CD4-positive, CD25-positive, alpha-beta regulatory T cell (primary cell): Measurements from ENCODE around the gene PKLR. TPM values are rescaled to one million over a fixed set of nuclear protein-coding genes. Genes with fewer than 3 reads are reported as not detected.
"Not testable (repeated sequence)": the region's sequence is repeated elsewhere in the genome, so short reads cannot be mapped to it uniquely, and the experiment has no call there.

Experiments
- ATAC-seq, 2 donors: fragments of 150-1000 bp; cut with Tn5 transposase; one replicate each; pipeline ENCODE4 v1.10.0; 2021; ENCODE audit warnings: low read depth in 2 of 2, moderate number of reproducible peaks in 2 of 2, moderate library complexity in 1 of 2
- DNase-seq, 3 donors: peaks; one replicate each; pipeline versions ENCODE4 v3.0.0 to v3.0.0-alpha.2; 2012 to 2022; ENCODE audit warnings: mixed read lengths in 1 of 3
- H3K27ac ChIP-seq: one replicate; pipeline ENCODE4 v1.7.0; 2013; ENCODE audit warnings: mild to moderate bottlenecking, low read length; ENCODE audit not compliant: insufficient read depth, poor library complexity, severe bottlenecking
- H3K27me3 ChIP-seq: one replicate; pipeline ENCODE4 v1.7.0; 2013; ENCODE audit warnings: low read length; ENCODE audit not compliant: control insufficient read depth, insufficient read depth
- H3K36me3 ChIP-seq: one replicate; pipeline ENCODE4 v1.7.0; 2013; ENCODE audit warnings: mild to moderate bottlenecking, low read length, moderate library complexity; ENCODE audit not compliant: control insufficient read depth, insufficient read depth
- H3K4me1 ChIP-seq: 2 replicates; pipeline ENCODE4 v1.7.0; 2013; ENCODE audit warnings: mild to moderate bottlenecking, low read length; ENCODE audit not compliant: insufficient read depth, control insufficient read depth, poor library complexity, severe bottlenecking
- H3K4me3 ChIP-seq: one replicate; pipeline ENCODE4 v1.7.0; 2013; ENCODE audit warnings: low read depth, mild to moderate bottlenecking, low read length, moderate library complexity
- H3K9me3 ChIP-seq, 2 experiments: 1 replicate in 1 of 2; 2 replicates in 1 of 2; pipeline ENCODE4 v1.7.0; 2013; ENCODE audit warnings: low read length in 2 of 2, mild to moderate bottlenecking in 1 of 2, moderate library complexity in 1 of 2; ENCODE audit not compliant: control insufficient read depth in 2 of 2
- H3K27ac Mint-ChIP-seq, 3 donors: one replicate each; pipeline ENCODE4 v1.8.0; 2020 to 2022; ENCODE audit warnings: mild to moderate bottlenecking in 3 of 3, mixed read lengths in 3 of 3, moderate library complexity in 2 of 3
- H3K27me3 Mint-ChIP-seq: one replicate; pipeline ENCODE4 v1.8.0; 2022; ENCODE audit warnings: mild to moderate bottlenecking, mixed read lengths
- H3K36me3 Mint-ChIP-seq: one replicate; pipeline ENCODE4 v1.8.0; 2020; ENCODE audit warnings: mixed read lengths
- H3K4me1 Mint-ChIP-seq, 4 donors: one replicate each; pipeline ENCODE4 v1.8.0; 2020 to 2022; ENCODE audit warnings: mixed read lengths in 4 of 4, mild to moderate bottlenecking in 1 of 4
- H3K4me3 Mint-ChIP-seq, 4 donors: one replicate each; pipeline ENCODE4 v1.8.0; 2020 to 2022; ENCODE audit warnings: mild to moderate bottlenecking in 4 of 4, mixed read lengths in 4 of 4, moderate library complexity in 3 of 4
- H3K9me3 Mint-ChIP-seq, 7 donors: one replicate each; pipeline ENCODE4 v1.8.0; 2020 to 2022; ENCODE audit warnings: mixed read lengths in 7 of 7, mild to moderate bottlenecking in 3 of 7, moderate library complexity in 2 of 7
- polyA plus RNA-seq, 4 donors: library from polyadenylated mRNA; unstranded; fragments of 300-500 nt; fragmentation: Illumina TruSeq; gene quantifications; one replicate each; pipeline ENCODE4 v1.2.3, GENCODE V29; 2021
- total RNA-seq: library from RNA; stranded (reverse); gene quantifications from one replicate; pipeline ENCODE4 v1.2.3, GENCODE V29; 2022

Gene PKLR
- total RNA-seq = not detected
- polyA plus RNA-seq = not detected

GRCh38 chr1:155301342-155301841 lies at the start of gene PKLR:
Gene PKLR (minus strand): TSS chr1:155301438. CDS start chr1:155301395, 43 bp downstream.
- ATAC-seq (no peak), DNase-seq (no peak)
- no peaks in the 10 kb centered on the region for H3K9me3 Mint-ChIP-seq
- Histone ChIP-seq H3K36me3 (no peaks in the 10 kb centered on the region), H3K9me3 (no peaks in the 10 kb centered on the region), H3K27me3 (peaks cover 5% of the 10 kb centered on the region), H3K4me1 (no peaks in the 10 kb centered on the region), H3K4me3 (no peak within 1 kb of the TSS), H3K27ac (no peak within 1 kb of the TSS)
- no peaks in the 10 kb centered on the region for H3K36me3 Mint-ChIP-seq
- H3K27me3 Mint-ChIP-seq = peaks cover 15% of the 10 kb centered on the region
- H3K27ac Mint-ChIP-seq = no peak within 1 kb of the TSS
- peak within 1 kb of the TSS in 1 of 4 donors; percentile 87 for H3K4me3 Mint-ChIP-seq
- no peaks in the 10 kb centered on the region for H3K4me1 Mint-ChIP-seq

- peaks cover 60% of the 10 kb centered on the region for H3K36me3 Mint-ChIP-seq
Observed at GRCh38 chr1:155342842-155343241, 41.6 kb upstream of the PKLR start.

GRCh38 chr1:155339515-155340097 lies 38.4 kb upstream of the PKLR start:
- no peak for DNase-seq
- Mint-ChIP-seq H3K27ac (peak overlapping the region in 1 of 3 donors; percentile 2), H3K4me3 (no peak overlapping the region), H3K4me1 (peaks cover 0 to 4% (median 0%) of the 10 kb centered on the region in 4 donors), H3K9me3 (no peaks in the 10 kb centered on the region), H3K27me3 (no peaks in the 10 kb centered on the region), H3K36me3 (peaks cover 63% of the 10 kb centered on the region)
- H3K27me3 ChIP-seq = no peaks in the 10 kb centered on the region
- H3K27ac ChIP-seq = no peak overlapping the region
- no peaks in the 10 kb centered on the region for H3K4me1 ChIP-seq
- peaks cover 88% of the 10 kb centered on the region for H3K36me3 ChIP-seq
- no peak overlapping the region for H3K4me3 ChIP-seq
- no peak for ATAC-seq
- H3K9me3 ChIP-seq = no peaks in the 10 kb centered on the region

More at GRCh38 chr1:155342842-155343241, 41.6 kb upstream of the PKLR start:
- no peak for DNase-seq
- Histone ChIP-seq H3K27me3 (no peaks in the 10 kb centered on the region), H3K4me1 (no peaks in the 10 kb centered on the region), H3K27ac (no peak overlapping the region), H3K36me3 (peaks cover 88% of the 10 kb centered on the region), H3K4me3 (no peak overlapping the region), H3K9me3 (no peaks in the 10 kb centered on the region)
- no peaks in the 10 kb centered on the region for H3K27me3 Mint-ChIP-seq
- H3K27ac Mint-ChIP-seq = peak overlapping the region in 1 of 3 donors; percentile 19
- no peaks in the 10 kb centered on the region for H3K4me1 Mint-ChIP-seq
- no peak overlapping the region for H3K4me3 Mint-ChIP-seq
- ATAC-seq = no peak
- H3K9me3 Mint-ChIP-seq = no peaks in the 10 kb centered on the region

- H3K27me3 Mint-ChIP-seq = no peaks in the 10 kb centered on the region
- no peaks in the 10 kb centered on the region for H3K27me3 ChIP-seq
Observed at GRCh38 chr1:155334962-155335361, 33.7 kb upstream of the PKLR start.

GRCh38 chr1:155329980-155330598 lies 28.9 kb upstream of the PKLR start:
- no peaks in the 10 kb centered on the region for H3K27me3 ChIP-seq
- Mint-ChIP-seq H3K4me1 (peaks cover 10 to 23% (median 11%) of the 10 kb centered on the region in 4 donors), H3K36me3 (peaks cover 17% of the 10 kb centered on the region), H3K4me3 (no peak overlapping the region), H3K9me3 (no peaks in the 10 kb centered on the region), H3K27me3 (no peaks in the 10 kb centered on the region), H3K27ac (peak overlapping the region in 1 of 3 donors; percentile 20)
- H3K27ac ChIP-seq = no peak overlapping the region
- ATAC-seq (no peak), DNase-seq (no peak)
- H3K36me3 ChIP-seq = peaks cover 27% of the 10 kb centered on the region
- no peak overlapping the region for H3K4me3 ChIP-seq
- no peaks in the 10 kb centered on the region for H3K9me3 ChIP-seq
- peaks cover 3% of the 10 kb centered on the region for H3K4me1 ChIP-seq

More at GRCh38 chr1:155334962-155335361, 33.7 kb upstream of the PKLR start:
- peaks cover 0 to 11% (median 7%) of the 10 kb centered on the region in 4 donors for H3K4me1 Mint-ChIP-seq
- H3K4me3 Mint-ChIP-seq = peak overlapping the region in 1 of 4 donors; percentile 21
- no peaks in the 10 kb centered on the region for H3K9me3 Mint-ChIP-seq
- ATAC-seq = no peak
- Histone ChIP-seq H3K4me3 (no peak overlapping the region), H3K27ac (no peak overlapping the region), H3K36me3 (peaks cover 66% of the 10 kb centered on the region), H3K9me3 (no peaks in the 10 kb centered on the region), H3K4me1 (no peaks in the 10 kb centered on the region)
- DNase-seq = no peak
- peaks cover 47% of the 10 kb centered on the region for H3K36me3 Mint-ChIP-seq
- no peak overlapping the region for H3K27ac Mint-ChIP-seq

- not testable (repeated sequence) for ATAC-seq, H3K27ac ChIP-seq, H3K9me3 ChIP-seq, H3K27me3 Mint-ChIP-seq, H3K9me3 Mint-ChIP-seq, H3K4me3 ChIP-seq, DNase-seq, H3K27me3 ChIP-seq
- H3K4me1 ChIP-seq = peaks cover 14% of the 10 kb centered on the region
- Mint-ChIP-seq H3K4me1 (peaks cover 10 to 19% (median 14%) of the 10 kb centered on the region in 4 donors), H3K4me3 (peak overlapping the region in 2 of 4 donors; percentile 12 to 54), H3K36me3 (peaks cover 12% of the 10 kb centered on the region), H3K27ac (peak overlapping the region in 1 of 3 donors; percentile 56)
- H3K36me3 ChIP-seq = peaks cover 20% of the 10 kb centered on the region
Observed at GRCh38 chr1:155328856-155329255, 27.6 kb upstream of the PKLR start.

- Mint-ChIP-seq H3K36me3 (peaks cover 8% of the 10 kb centered on the region), H3K4me1 (peaks cover 6 to 19% (median 12%) of the 10 kb centered on the region in 4 donors), H3K4me3 (peak overlapping the region in 1 of 4 donors; percentile 64), H3K27ac (peak overlapping the region in 1 of 3 donors; percentile 5), H3K9me3 (no peaks in the 10 kb centered on the region), H3K27me3 (no peaks in the 10 kb centered on the region)
- no peak overlapping the region for H3K27ac ChIP-seq
- H3K9me3 ChIP-seq = no peaks in the 10 kb centered on the region
- H3K27me3 ChIP-seq = no peaks in the 10 kb centered on the region
- peaks cover 14% of the 10 kb centered on the region for H3K36me3 ChIP-seq
- no peak for ATAC-seq
- peaks cover 17% of the 10 kb centered on the region for H3K4me1 ChIP-seq
- no peak overlapping the region for H3K4me3 ChIP-seq
- no peak for DNase-seq
Observed at GRCh38 chr1:155327981-155328380, 26.7 kb upstream of the PKLR start.
